ENCODE data around the gene TMEM266. TPM values are rescaled to one million over a fixed set of nuclear protein-coding genes. Genes with fewer than 3 reads are reported as not detected.
A peak's percentile ranks its signal among the peaks of the same experiment; 100 is the strongest.

Gene TMEM266
- total RNA-seq, 2 experiments from 2014 or later, result not detected

DNA sequence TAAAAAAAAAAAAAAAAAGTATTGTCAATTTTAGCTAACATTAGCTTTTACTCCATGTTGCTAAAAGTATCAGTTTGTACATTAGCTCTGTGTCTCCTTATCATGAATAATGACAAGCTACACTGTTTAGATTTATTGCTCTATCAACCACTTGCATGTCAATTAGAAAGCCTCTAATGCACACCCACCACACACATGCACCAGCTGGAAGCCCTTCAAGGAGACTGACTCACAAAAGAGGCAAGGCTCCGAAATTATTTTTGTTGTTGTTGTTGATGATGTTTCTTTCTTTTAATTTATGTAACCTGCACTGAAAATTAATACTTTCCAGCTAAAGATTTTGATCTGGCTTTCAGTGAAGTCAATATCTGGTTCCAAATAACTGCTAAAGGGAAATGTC, 180.0 kb downstream of the TMEM266 start:
- ChIA-PET CTCF (interaction anchor here (0.8 kb wide), 1 partner anchor 9 kb away, joined by 3 read pairs; no protein-coding TSS in a partner anchor), POLR2A (no interaction called here)
- no peak for DNase-seq
- no peaks in the 10 kb centered on the region for H3K27me3 Mint-ChIP-seq
- H3K4me1 Mint-ChIP-seq, result no peaks in the 10 kb centered on the region
- H3K4me3 Mint-ChIP-seq, result no peak overlapping the region
- H3K27ac Mint-ChIP-seq, result peak overlapping the region; percentile 9
- peaks cover 9% of the 10 kb centered on the region for H3K36me3 Mint-ChIP-seq (ENCODE audit: low read depth)
- no peaks in the 10 kb centered on the region for H3K9me3 Mint-ChIP-seq

GRCh38 chr15:76245072-76245610, 185.4 kb downstream of the TMEM266 start:
- no peaks in the 10 kb centered on the region for H3K4me1 Mint-ChIP-seq
- H3K27me3 Mint-ChIP-seq, result no peaks in the 10 kb centered on the region
- H3K9me3 Mint-ChIP-seq, result no peaks in the 10 kb centered on the region
- ChIA-PET POLR2A (no interaction called here), CTCF (no interaction called here)
- H3K36me3 Mint-ChIP-seq (ENCODE audit: low read depth), result peaks cover 7% of the 10 kb centered on the region
- H3K27ac Mint-ChIP-seq, result no peak overlapping the region
- H3K4me3 Mint-ChIP-seq, result no peak overlapping the region
- DNase-seq, result no peak

- no peak overlapping the region for H3K4me3 Mint-ChIP-seq
- H3K9me3 Mint-ChIP-seq, result no peaks in the 10 kb centered on the region
- no peak for DNase-seq
- POLR2A ChIA-PET, result no interaction called here
- no peaks in the 10 kb centered on the region for H3K27me3 Mint-ChIP-seq
- no peak overlapping the region for H3K27ac Mint-ChIP-seq
- no peaks in the 10 kb centered on the region for H3K36me3 Mint-ChIP-seq (ENCODE audit: low read depth)
- CTCF ChIA-PET, result no interaction called here
- H3K4me1 Mint-ChIP-seq, result no peaks in the 10 kb centered on the region
Observed at GRCh38 chr15:76251717-76252116, 191.9 kb downstream of the TMEM266 start.

- H3K27ac Mint-ChIP-seq, result no peak overlapping the region
Observed at GRCh38 chr15:76252249-76252648, 192.5 kb downstream of the TMEM266 start.

GRCh38 chr15:76253691-76254473, 194.1 kb downstream of the TMEM266 start:
- ChIA-PET CTCF (no interaction called here), POLR2A (no interaction called here)
- Mint-ChIP-seq H3K4me3 (no peak overlapping the region), H3K27me3 (no peaks in the 10 kb centered on the region), H3K4me1 (no peaks in the 10 kb centered on the region), H3K36me3 (ENCODE audit: low read depth) (peaks cover 5% of the 10 kb centered on the region), H3K27ac (no peak overlapping the region), H3K9me3 (no peaks in the 10 kb centered on the region)
- no peak for DNase-seq

More at GRCh38 chr15:76252249-76252648, 192.5 kb downstream of the TMEM266 start:
- H3K27me3 Mint-ChIP-seq, result no peaks in the 10 kb centered on the region
- H3K4me3 Mint-ChIP-seq, result no peak overlapping the region
- no peak for DNase-seq
- no peaks in the 10 kb centered on the region for H3K4me1 Mint-ChIP-seq
- H3K9me3 Mint-ChIP-seq, result no peaks in the 10 kb centered on the region
- peaks cover 3% of the 10 kb centered on the region for H3K36me3 Mint-ChIP-seq (ENCODE audit: low read depth)
- ChIA-PET CTCF (no interaction called here), POLR2A (no interaction called here)

Other genes with a start within 250 kb of the TMEM266 start
- gene UBE2Q2, start 216.5 kb upstream of the TMEM266 start, total RNA-seq, result 10 to 100 TPM; 35.6 to 40.3 TPM
- 10 to 100 TPM; 33.2 to 33.7 TPM for gene FBXO22, start 156.1 kb upstream of the TMEM266 start, total RNA-seq
- not detected for gene NRG4, start 47.6 kb upstream of the TMEM266 start, total RNA-seq